AG20443 (cell line): Measurements from ENCODE around the gene ACOX1.

ENCODE experiments used
- DNase-seq: peaks from one replicate; pipeline ENCODE4 v3.0.0; 2012; ENCODE audit warnings: low spot score, mixed read lengths

The ACOX1 gene

DNA sequence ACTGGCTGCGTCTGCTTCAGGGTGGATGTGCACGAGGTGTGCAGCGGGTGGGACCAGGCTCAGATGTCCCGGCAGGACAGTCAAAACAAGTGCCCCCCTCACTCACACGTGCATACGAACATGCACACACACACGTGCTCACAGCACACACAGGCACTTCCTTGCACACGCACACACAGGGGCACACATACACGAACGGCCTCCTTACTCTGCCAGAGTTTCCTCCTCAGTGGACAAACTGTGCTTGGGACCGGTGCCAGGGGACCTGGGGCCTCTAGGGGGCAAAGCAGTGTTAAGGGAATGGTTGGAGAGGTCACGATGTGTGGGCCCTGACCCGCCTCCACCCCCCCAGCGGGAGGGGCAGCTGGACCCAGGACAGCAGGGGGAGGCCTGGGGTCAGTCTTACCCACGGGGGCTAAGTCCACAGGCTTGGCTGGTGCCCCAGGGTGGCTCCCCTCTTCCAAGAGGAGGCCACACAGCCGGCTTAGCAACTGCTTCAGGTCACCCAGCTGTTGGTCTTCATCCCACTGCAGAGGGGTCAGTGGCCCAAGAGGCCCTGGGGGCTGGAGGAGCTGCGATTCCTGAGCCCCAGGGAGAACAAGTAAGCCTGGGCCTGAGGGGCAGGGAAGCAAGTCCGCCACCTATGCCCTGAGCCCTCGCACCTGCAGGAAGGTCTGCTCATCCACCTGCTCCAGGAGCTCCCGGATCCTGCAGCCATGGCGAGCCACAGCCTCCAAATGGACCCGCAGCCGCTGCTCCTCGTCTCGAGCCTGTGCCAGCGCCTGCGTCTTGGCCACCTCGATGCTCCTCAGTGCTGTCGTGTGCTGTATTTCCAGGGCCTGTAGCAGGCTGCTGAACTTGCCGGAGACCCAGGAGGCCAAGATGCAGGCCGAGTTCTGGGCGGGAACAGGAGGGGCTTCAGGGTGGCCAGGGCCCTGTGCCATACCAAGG, 87.1 kb downstream of the ACOX1 start:
- DNase-seq = no peak
